Bone marrow (tissue), 2 donors: ENCODE data around the gene CAPN5.
A peak's percentile ranks its signal among the peaks of the same experiment; 100 is the strongest.

Source experiments
- DNase-seq, 2 donors: peaks; one replicate each; lab custom pipeline; 2025; lab: John Stamatoyannopoulos, UW

CAPN5 gene

DNA sequence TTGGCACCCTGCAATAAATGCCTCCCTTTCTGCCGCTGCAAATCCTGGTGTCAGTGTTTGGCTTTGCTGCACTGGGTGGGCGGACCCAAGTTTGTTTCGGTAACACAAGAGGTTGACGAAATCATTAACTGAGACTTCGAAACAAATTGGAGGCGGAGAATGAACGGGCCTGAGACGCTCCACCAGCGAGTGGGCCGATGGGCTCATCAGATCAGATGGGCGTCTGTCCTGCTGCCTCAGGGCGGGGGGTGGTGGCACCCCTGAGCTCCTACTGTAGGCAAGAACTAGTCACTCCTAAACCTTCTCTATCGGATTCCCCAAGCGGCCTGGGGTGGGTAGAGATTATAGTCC is 918 bp upstream of the CAPN5 start:
- no peak for DNase-seq

DNA sequence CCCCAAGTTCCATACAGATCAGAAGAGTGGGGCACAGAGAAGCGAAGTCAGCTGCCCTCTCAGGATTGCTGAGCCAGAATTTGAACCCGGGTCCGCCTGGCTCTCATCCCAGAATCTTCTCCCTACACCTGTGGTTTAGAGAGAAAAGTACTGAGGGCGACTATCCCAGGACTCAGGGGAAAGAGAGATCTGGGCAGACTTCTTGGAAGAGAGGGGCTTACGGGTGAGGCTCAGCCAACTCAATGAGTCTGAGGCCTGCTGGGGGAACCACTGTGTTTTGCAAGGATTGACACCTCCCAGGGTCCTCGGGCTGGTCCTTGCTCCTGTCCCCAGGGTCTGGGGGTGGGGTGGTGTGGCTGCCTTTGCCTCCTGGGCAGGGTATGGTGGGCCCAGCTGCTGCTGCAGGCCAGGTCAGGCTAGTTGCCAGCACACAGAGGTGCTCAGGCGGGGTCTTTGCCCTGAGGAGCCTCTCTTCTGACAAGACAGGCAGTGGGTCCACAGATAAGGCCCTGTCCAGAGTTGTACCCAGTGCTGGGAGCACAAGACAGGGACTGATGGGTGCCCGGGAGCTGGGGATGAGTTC is 1.2 kb downstream of the CAPN5 start:
- DNase-seq = no peak

- DNase-seq = no peak
These were observed 1.9 kb downstream of the CAPN5 start for GRCh38 chr11:77068457-77069335.

- no peak for DNase-seq
These were observed 2.7 kb downstream of the CAPN5 start for GRCh38 chr11:77069336-77069968.

GRCh38 chr11:77069969-77070582 is 3.3 kb downstream of the CAPN5 start:
- DNase-seq = no peak

- DNase-seq = no peak
These were observed 4.3 kb downstream of the CAPN5 start for GRCh38 chr11:77071077-77071476.

GRCh38 chr11:77071671-77072605 is 5.2 kb downstream of the CAPN5 start:
- no peak for DNase-seq

DNA sequence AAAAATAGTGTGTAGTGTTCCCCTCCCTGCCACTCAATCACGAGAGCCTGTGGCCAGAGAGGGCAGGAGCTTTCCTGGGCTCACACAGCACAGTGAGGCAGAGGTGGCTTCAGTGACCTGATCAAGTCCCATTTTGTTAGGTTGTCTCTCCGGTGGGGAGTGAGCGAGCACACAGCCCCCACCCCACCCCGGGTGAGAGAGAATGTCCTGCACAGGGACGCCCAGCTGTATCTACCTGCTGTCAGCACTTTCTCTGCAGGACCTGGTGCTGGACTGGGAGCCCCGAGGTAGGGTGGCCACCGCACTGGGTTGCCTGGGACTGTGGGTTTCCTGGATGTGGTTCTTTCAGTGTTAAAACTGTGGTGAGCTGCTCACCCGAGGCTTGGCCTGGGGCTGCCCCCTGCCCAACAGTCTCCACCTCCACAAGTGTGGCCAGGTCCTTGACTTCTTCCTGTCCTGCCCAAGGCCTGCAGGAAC is 6.1 kb downstream of the CAPN5 start:
- no peak for DNase-seq

DNA sequence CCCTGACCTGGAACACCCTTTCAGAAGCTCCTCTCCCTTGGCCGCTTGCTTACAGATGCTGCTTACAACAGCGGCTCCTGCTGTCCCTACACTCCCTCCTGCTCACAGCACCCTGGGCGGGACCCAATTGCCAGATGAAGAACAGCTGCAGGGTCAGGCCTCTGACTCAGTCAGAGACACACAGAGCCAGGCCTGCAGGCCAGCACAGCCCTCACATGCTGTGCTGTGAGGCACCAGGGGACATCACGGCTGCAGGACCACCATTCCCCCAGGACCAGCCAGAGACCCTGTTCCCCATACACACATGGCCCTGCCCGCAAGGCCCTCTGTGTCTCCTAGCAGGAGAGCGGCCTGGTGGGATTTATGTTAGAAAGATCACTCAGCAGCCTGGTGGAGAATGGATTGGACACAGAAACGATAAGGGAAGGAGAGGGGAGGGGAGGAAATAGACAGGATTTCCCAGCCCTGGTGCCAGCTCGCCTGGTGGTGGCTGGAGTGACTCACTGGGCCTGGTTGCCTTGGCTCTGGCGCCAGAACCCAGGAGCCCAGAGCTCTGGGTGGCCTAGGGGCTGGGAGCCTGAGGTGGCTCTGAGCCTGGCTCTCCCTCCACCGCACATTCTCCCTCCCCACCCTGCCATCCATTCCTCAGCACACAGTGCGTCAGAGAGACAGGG is 6.7 kb downstream of the CAPN5 start:
- no peak for DNase-seq

DNA sequence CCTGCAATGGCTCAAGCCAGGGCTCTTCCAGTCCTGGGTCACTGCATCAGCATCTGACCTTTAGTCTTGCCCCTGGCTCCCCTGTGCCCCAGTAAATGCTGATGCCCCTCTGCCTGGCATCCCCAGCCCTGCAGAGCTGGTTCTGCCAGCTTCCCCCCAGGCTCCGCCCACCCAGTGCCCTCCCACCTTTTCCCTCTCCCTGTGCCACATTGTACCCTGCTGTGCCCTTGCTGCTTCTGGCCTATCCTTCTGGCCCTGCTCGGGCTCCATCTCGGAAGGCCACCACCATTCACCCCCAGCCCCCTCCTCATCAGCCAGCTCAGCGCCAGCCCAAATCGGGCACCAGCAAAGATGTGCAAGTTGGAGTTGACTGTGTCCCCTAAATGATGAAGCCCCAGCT is 7.4 kb downstream of the CAPN5 start:
- no peak for DNase-seq

- no peak for DNase-seq
These were observed 8.0 kb downstream of the CAPN5 start for GRCh38 chr11:77074626-77075221.

GRCh38 chr11:77075425-77075905 is 8.7 kb downstream of the CAPN5 start:
- no peak for DNase-seq

DNA sequence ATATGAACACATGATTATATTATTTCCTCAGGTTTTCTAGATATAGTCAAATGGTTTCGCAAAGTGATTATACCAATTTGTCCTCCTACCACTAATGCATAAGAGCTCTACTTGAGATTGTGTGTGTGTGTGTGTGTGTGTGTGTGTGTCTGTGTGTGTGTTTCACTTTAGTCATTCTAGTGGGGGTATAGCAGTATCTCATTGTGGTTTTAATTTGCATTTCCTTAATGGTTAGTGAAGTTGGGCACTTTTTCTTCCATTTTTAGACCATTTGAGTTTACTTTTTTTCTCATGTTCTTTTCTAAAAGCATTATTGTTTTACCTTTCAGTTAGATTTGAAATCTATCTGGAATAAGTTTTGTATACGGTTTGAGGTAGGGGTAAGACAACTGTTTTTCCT is 12.9 kb downstream of the CAPN5 start:
- DNase-seq = no peak

GRCh38 chr11:77080643-77081210 is 14.0 kb downstream of the CAPN5 start:
- DNase-seq = no peak

DNA sequence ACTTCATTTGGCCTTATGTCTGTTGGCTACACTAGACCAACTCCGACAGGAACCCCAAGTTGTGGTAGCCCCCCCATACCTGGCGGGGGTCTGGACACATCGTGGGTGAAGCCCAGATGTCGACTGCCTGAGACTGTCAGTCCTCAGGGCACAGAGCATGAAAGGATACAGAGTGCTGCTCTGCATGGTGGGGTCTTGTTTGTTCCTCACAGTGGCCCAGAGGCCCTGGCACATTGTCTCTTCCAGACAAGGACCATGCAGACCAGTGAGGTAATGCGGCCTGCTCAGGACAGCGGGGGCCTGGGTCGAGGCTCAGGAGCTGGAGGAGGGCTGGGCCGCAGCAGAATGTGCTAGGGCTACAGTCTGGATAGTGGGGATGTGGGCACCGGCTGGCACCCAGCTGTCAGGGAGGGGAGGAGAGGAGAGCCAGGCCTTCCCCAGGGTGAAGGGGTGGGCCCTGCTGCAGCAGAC is 14.6 kb downstream of the CAPN5 start:
- no peak for DNase-seq

DNA sequence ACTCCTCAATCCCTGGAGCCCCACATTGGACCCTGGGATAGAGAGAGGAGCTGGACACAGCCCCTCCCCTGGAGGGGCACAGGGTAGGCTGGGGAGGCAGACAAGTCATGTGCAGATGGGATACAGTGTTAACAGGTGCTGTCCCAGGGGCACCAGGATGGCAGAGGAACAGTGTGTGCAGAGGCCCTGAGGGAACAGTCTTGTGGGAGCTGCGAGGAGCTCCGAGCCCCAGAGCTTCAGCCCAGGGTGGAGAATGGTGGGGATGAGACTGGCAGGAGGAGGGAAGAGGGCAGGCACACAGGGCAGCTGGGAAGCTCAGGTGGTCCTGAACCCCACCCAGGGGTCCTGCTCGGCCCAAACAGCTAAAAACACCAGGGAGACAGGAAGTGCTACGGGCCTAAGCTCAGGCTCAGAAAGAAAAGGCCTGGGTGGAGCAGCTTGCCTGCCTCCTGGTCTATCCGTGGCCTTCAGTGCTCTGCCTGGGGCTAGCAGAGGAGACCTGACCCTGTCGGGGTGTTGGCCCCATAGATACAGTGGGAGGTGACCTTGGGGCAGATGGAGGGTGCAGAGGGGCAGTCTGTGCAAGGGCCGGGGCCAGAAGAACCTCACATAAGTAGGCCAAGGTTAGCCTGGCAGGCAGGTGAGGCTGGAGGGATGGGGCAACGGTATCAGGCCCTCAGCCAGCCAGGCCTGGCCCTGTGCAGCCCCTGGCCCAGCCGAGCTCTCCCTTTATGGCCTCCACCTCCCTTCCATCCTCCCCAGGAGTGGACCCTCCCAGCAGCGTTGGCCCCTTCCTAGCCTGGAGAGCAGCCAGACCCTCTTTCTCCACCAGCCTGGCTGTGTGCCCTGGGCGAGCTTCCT is 15.4 kb downstream of the CAPN5 start:
- no peak for DNase-seq

GRCh38 chr11:77082838-77083565 is 16.2 kb downstream of the CAPN5 start:
- DNase-seq = peak in 1 of 2 donors; percentile 41

DNA sequence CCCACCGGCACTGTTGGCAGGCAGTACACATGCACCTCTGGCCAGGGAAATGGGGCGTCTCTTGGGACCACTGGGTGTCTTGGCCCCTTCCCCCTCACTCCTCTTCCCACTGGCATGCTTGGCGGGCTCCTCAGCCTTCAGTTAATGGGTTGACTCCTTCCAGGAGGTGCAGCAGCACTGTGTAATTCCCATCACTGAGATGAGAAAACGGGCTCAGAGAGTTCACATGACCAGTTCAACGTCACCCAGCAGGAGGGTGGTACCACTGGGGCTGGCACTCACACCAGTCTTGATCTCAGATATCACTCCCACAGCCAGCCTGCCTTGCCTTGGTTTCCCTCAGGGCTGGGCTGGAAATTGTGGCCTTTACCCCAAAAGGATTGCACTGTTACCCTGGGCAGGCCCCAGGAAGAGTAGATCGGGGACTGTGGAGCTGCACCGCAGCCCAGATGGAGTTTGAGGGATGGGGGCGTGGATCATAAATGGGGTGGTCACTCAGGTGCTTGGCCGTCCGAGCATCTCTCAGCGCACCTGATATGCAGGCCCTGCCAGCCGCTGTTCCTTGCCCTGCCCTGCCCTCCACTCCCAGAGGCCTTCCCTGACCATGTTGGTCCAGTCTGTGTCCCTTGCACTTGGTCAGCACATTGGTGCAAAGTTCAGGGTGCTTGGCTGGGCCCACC is 16.9 kb downstream of the CAPN5 start:
- no peak for DNase-seq
